ENCODE data around the gene TMEM178B.
"Not testable (repeated sequence)": the region's sequence is repeated elsewhere in the genome, so short reads cannot be mapped to it uniquely, and the experiment has no call there.

TMEM178B gene

DNA sequence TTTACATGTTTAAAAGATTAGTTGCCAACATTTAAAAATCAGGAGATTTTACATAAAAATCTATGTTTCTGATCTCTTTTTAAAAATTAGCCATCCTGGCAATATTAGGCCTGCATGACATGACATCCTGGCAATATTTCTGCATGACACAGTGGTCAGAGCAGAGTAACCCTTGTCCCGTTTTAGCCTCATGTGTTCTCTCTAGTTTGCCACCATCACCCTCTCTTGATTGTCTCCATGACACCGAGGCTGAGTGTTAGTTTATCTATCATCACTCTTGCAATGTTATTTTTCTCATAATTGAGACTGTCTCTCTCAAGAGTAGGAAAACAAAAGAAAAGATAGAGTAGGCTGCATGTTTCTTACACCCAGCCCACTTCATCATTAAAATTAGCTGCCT, 287.6 kb downstream of the TMEM178B start:
- no peak for DNase-seq

DNA sequence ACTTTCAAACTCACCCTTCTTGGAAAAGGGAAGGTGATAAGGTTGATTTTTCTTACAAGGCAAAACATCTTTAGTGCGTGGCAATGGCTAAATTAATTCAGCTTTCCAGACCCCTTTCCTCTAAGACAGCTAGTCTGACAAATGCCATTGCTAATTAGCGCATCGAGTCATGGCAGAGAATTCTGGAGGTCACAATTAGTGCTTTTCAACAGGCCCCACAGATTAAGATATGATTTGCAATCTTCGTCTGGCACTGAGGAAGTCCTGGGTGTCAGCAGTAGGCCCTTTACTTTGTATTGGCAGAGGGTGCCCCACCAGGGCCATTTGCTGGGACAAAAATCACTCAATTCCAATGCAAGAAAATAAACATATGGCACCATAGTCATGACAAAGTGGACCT, 288.1 kb downstream of the TMEM178B start:
- DNase-seq: no peak

DNA sequence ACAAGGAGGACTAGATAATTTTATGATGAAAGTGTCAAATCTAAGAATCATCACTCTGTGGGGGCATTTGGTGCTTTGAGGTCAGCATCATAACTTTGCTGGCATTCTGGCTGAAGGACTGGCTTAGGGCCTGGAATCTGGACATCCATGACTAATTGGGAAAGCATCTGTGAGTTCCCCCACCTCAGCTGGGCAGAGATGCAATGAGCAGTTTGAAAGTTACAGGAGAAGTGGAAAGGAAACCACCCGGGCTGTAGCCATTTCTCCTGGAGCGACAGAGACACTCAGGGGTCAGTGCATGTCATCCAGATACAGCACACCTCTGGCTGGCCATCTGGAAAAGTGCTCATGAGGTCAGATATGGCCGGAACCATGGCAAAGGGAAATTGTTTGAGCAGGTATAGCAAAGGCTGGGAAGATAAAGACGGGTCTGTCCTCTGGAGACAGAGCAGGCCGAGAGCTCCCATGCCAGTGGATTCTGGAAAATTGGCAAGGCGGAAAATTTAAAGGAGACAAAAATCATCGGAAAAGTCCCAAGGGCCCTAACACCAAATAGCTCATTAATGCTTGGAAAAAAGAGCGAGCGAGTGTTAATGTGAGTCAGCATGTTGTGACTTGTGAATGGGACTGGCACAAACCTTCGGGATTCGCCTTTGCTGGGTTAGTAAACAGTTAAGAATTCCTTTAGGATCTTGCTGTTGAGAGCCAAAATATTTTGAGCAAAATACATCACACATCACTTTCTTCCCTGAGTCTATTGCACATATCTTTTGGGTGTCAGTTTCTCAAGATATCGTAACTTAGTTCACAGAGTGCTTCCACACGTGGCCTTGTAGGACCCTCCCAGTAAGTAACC, 288.9 kb downstream of the TMEM178B start:
- no peak for DNase-seq

DNA sequence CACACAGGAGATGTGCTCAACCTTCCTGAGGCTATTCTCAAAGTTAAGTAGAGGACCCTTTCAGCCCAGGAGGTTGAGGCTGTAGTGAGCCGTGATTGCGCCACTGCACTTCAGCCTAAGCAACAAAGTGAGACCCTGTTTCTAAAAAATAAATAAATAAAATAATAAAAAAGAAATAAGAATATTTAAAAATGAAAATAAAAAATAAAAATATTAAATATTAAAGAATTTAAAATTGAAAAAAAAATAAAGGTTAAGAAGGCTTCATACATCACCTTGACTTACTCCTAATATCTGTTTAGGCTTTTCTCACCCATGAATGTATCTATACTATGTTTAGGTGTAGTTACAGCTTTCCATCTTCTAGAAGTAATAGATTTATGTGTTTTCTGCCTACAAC, 289.9 kb downstream of the TMEM178B start:
- no peak for DNase-seq

DNA sequence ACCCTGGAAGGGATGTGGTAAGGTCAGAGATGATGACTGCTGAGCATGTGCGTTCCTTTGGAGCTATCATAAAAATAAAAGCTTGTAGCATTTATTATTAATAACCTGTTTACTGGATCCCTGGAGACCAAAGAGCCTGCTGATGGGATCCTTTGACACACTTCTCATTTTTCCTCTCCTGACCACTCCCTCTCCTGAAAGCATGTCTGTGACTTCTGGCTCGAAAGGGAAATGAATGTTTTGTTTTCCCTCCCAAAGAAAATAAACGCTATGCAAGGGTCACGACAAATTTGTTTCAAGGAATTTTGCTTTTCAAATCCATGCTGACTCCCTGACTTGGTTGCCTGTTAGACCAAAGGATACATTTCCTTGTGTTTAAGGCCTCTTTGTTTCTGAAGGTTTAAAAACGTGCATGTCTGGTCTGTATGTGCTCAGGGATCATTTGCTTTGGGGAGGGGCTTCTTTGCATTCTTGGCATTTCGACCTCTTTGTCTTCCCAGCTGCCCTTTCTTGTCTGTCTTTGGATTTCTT, 292.3 kb downstream of the TMEM178B start:
- no peak for DNase-seq

DNA sequence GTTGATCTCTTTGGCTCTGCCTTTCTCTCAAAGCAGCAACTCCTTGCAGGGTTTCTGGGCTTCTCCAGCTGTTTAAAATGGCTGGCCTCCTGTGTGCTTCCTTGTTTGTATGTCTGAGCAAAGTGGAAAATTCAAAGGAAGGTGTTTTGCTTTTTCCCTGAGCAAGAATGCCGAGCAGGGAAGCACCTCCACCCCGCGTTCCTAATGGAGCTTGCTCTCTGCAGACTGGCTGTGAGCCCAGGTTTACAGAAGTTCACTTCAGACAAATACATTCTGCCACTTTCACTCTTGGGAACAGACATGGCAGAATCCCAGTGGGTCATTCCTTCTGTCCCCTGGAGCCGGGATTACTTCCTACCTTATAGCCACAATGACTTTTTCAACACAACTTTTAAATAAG, 295.6 kb downstream of the TMEM178B start:
- DNase-seq: no peak

DNA sequence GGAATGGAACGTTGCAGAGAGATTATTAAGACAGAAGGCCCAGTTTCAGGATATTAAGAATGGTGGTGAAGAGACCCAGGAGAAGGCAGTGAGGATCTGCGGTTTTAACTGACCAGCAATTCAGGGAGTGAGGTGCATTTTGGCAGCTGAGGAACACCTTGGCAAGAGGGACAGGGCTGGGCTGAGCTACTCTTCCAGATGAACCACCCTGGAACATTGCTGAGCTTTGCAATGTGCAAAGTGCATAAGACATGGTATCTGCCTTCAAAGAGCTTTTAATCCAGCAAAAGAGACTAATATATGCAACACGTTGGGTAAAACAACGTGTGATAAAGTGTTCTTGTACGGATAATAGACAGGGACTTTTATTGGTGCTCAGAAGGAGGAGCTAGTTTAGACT, 296.3 kb downstream of the TMEM178B start:
- DNase-seq: no peak

DNA sequence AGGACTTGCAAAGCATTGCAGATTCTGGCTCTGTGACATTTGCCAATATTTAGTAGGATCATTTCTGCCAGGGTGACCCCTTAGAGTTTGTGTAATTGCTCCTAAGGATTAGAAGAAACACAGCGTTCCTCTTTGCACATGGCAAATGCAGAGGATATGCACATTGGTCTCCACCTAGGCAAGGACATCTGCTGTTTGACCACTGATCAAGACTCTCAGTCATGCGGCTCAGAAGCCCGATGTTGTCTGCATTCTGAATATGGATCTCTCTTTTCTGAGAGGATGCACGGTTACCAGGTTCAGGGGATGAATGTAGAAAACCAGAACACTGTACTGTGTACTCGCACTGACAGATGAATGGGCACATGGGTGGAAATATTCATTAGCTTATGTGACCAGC, 296.8 kb downstream of the TMEM178B start:
- DNase-seq: no peak

DNA sequence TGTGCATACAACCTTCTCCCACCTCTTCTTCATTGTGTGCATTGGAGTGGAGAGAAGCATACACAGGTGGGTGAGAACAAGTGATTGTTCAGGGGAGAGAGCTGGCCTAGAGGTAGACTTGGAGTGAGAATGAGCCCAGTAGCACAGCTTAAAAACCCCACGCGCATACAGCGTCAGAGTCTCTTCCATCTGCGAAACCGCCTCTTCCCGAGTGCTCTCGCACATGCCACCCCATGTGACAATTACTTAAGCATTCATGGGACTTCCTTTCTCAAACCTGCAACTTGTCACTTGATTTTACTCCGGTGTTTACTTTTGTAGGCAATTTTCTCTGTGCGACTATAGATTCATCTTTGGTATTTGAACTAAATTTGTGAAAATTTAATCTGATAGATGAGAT, 300.6 kb downstream of the TMEM178B start:
- DNase-seq: no peak

DNA sequence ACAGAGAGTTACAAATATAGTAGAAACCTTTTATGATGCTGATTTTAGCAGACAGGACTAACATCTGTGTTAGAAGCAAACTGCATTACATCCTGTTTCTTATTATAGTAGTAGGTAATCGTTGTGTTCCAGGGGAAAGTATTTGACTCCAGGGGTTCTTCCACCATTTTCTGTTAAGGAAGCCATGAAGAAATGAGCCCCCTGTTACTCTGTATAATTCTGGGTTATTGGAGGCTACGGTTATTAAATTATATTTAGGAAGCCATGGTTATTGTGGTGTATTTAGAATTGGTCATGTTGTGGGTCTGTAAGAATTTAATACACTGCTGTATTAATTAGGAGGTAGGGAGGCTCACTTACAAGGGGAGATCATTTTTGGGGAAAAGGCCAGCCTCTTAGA, 301.6 kb downstream of the TMEM178B start:
- DNase-seq: no peak

DNA sequence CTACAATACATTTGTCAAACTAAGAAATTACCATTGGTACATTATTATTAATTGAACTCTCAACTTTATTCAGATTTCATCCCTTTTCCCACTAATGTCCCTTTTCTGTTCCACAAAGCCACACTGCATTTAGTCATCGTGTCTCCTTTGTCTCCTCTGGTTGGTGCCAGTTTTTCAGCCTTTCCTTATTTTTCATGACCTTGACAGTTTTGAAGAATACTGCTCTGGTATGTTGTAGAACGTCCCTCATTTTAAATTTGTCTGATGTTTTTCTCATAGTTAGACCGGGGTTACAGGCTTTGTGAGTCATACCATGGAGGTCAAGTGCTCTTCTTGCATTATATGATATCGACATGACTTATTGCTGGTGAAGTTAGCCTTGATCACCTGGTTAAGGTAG, 304.0 kb downstream of the TMEM178B start:
- DNase-seq: no peak

DNA sequence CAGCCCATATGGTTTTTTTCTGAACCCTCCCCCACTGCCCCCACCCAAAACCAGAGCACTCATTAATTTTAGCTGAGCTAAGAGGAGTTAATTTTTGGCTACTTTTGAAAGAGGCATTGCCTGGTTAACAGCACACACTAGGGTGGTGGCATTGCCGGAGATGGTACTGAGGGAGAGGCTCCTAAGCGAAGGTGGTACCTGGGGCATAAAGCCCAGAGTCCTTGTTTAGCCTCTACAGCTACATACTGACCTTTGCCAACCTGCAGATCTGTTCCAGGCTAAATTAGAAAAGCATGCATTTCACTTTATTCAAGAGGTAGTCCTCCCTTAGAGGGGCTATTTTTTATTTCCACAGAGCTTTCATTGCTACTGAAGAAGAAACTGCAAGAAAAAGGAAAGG, 304.5 kb downstream of the TMEM178B start:
- DNase-seq: no peak

DNA sequence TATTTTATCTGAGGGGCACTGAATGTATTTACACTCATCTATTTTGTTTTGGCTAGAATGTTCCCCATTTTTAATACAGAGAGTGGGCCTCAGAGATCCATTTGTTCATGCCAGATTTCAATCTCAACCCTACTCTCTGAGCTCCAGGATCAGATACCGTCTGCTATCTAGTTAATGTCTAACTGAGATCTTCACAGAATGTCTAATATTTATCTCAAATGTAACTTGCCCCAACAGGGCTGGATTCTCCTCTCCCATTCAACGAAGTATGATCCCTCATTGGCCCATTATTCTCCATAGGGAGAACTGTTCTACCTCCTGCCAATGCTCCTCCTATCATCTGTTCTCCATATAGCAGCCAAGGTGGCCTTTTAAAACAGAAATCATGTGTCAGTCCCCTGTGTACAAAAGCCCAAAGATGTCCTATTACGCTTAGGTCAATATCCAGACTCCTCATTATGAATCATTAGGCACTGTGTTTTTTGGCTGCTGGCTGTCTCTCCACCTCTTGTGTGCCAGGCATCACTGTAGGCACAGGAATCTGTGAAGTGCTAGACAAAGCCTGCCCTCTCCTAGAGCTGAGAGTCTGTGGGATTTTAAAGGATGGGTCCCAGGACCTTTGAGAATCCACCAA, 308.0 kb downstream of the TMEM178B start:
- no peak for DNase-seq

DNA sequence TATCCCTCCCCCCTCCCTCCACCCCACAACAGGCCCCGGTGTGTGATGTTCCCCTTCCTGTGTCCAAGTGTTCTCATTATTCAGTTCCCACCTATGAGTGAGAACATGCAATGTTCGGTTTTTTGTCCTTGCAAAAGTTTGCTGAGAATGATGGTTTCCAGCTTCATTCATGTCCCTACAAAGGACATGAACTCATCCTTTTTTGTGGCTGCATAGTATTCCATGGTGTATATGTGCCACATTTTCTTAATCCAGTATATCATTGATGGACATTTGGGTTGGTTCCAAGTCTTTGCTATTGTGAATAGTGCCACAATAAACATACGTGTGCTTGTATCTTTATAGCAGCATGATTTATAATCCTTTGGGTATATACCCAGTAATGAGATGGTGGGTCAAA, 309.5 kb downstream of the TMEM178B start:
- not testable (repeated sequence) for DNase-seq

DNA sequence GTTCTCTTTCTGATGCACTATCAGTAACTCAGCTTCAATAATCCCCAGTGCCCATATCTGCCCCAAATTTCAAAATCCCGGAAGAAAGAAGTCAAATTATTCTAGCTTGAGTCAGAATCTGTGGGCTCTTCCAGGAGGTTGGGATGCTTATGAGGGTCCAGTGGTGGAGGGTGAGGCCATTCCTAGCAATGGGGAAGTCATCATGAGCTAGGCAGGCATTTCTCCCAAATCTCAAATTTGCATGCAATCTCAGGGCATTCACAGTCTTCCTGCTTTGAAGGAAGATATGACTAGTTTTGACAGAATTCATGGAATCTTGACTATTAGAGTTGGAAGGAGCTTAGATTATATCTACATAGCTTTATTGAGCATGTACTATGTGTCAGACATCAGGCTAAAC, 313.0 kb downstream of the TMEM178B start:
- no peak for DNase-seq

DNA sequence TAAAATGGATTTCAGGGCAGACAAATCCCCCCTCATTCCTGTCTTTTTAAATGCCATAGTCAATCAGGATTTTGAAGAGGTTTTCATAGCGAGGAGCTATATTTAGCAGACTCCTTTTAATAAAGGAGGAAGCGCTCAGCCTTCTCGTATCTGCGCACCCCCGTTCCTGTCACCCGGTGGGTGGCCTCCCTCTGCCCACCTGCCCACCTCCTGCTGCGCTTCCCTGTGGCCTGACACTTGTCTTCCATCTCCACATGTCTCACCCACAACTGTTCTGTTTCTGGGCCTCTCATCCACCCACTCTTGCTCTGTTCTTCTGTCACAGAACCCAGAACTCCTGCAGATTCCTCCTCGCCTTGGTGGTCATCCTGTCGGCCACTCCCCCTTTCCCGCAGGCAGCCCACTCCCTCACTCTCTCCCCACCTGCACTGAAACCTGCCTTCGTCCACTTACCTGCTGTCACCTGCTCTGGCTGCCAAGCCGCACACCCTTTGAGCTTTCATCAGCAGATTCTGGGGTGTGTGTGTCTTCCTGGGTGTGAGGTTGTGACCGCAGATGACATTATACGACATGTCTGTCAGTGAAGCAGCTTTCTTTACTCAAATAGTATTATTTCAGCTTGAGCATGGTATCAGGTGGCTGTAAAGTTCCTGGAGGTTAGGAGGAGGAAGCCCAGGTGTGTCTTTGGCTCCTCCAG, 313.8 kb downstream of the TMEM178B start:
- DNase-seq: no peak

DNA sequence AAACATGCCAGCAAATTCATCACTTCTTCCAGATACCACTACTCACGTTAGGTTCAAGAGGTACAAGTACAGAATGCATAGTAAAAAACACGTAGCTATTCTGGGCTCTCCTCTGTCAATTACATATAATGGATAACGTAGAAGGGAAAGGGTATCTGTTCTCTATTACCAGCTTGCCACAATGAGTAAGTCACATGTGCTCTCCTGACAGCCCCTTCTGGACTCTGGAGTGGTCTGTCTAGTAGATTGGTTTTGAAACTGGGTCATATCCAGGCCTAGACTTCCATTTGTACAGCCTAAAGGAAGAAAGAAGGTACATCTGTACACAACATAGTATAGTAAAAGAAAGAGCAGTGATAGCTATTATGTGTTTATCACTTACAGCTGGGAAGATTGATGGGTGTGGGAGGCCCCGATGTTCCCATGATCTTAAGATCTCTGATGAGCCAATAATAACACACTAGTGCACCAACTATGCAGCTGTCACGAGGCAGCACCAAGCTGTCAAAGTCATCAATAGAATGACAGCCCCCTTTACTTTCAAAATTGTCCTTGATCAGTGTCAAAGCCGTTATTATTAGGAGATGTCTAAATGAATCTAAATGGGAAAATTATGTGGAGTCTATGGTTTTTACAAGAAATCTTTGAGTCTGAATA, 315.4 kb downstream of the TMEM178B start:
- DNase-seq: no peak

DNA sequence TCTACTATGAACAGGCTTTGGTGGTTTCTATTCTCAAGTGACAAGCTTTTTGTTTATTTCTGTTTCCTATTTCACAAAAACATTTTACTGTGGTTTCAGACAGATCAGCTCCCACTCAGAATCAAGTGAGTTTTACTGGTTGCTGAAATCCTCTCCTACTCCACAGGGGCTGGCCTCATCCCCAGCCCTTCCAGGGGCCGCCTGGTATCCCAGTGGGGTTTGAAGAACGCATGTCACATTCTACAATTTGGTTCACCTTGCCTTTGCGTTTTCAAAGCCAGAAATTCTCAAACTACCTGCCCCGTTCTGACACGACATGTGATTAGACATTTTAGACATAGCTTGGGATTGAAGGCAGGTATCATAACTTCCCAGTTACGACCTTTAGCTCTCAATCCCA, 316.5 kb downstream of the TMEM178B start:
- no peak for DNase-seq

DNA sequence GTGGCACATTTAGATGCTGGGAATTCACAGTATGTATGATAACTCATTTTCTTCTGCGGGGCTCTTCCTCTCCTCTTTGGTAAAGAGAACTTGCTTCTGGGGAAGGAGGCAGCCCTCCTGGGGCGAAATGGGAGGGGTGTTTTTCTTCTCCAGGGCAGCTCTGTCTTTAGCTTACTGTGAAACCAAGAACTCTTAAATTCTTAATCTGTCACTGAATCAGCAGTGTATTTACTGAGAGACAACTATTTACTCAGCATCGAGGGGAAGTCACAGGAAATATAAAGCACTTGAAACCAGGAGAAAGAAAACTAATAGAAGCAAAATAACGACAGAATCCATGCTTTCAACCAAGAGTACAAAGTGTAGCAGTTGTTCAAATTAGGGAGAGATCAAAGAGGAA, 319.2 kb downstream of the TMEM178B start:
- no peak for DNase-seq

DNA sequence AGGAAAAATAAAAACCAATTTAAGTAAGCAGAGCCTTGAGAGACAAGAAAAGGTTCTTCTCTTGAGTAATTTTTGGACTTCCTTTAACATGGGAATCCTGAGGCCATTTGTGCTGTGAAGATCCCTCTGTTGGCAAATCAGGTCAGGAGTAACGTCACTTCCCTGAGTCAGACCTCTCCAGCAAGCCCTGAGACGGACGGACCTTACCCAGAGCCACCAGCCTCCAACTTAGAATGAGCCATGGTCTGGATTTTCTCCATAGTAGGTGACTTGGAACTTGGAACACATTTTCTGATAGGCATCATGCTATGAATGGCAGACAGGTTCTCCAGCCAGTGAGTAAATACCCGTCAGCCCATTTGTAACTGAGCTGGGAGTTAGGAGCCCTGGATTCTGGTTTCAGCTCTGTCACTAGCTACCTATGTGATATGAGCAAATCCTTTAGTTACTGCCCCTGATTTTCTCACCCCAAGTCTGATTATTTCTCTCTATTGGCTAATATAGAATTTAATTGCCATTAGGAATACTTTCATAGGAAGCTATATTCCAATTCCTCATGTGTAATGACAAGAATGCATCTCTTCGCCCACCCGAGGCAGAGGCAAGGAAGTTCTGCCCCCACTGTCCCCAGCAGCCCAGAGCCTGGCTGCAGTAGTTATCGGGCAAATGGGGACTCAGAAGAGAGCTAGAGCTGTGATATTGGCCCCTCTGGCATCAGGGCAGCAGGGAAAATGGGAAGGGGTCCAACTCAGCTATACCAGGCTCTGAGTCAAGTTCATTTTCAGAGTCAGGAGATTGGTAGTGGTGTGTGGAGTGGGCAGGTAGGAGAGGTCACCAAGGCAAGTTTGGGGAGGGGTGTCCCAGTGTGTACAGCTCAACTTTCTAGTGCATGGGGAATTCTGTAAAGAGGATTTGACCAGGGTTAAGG, 323.6 kb downstream of the TMEM178B start:
- DNase-seq: no peak

DNA sequence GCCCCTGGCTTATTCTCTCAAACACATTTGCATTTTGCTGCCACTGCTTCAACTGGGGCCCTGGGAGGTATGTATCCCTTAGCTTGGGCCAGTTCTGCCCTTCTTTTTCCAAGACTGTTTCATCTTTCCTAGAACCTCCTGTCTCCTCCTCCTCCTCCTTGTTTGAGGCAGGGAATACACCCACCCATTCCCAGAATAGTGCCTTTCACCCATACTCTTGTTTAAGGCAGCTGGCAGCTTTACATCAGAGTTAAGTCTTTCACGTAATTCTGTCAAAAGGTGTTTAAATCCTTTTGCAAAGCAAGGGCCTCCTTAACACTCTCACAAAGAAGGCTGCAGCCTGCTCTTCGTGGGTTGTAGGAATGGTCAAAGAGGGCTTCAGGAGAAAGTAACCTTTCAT, 326.5 kb downstream of the TMEM178B start:
- DNase-seq: no peak

Data from stimulated activated CD8-positive, alpha-beta memory T cell treated with anti-CD3 and anti-CD28 coated beads, Interleukin-4, amount 100 ng/mL, for 48 hours (primary cell).